ENCODE data around the gene PRTG.

PRTG gene

GRCh38 chr15:55770261-55770660 is 27.3 kb upstream of the PRTG start:
- no peak overlapping the region for H2AFZ ChIP-seq (ENCODE audit: low read depth)
- no peaks in the 10 kb centered on the region for H3K36me3 ChIP-seq (ENCODE audit: insufficient read depth)
- no peak overlapping the region for H3K4me2 ChIP-seq
- TF ChIP-seq, protein P1, sequence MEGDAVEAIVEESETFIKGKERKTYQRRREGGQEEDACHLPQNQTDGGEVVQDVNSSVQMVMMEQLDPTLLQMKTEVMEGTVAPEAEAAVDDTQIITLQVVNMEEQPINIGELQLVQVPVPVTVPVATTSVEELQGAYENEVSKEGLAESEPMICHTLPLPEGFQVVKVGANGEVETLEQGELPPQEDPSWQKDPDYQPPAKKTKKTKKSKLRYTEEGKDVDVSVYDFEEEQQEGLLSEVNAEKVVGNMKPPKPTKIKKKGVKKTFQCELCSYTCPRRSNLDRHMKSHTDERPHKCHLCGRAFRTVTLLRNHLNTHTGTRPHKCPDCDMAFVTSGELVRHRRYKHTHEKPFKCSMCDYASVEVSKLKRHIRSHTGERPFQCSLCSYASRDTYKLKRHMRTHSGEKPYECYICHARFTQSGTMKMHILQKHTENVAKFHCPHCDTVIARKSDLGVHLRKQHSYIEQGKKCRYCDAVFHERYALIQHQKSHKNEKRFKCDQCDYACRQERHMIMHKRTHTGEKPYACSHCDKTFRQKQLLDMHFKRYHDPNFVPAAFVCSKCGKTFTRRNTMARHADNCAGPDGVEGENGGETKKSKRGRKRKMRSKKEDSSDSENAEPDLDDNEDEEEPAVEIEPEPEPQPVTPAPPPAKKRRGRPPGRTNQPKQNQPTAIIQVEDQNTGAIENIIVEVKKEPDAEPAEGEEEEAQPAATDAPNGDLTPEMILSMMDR (conservative IDR thresholded peaks at IDR 0.05; ENCODE audit: low read depth, low read length): no peak
- no peaks in the 10 kb centered on the region for H3K4me1 ChIP-seq (ENCODE audit: low read depth, poor library complexity, severe bottlenecking)
- no peak overlapping the region for H3K4me3 ChIP-seq (IDR thresholded peaks at IDR 0.05; ENCODE audit: insufficient read depth, low read depth, low read length)
- H3K27me3 ChIP-seq (ENCODE audit: insufficient read depth, low read depth): no peaks in the 10 kb centered on the region
- no peak overlapping the region for H3K9ac ChIP-seq
- H4K20me1 ChIP-seq (ENCODE audit: insufficient read depth): no peaks in the 10 kb centered on the region
- no peak overlapping the region for H3K27ac ChIP-seq
- H3K79me2 ChIP-seq (ENCODE audit: insufficient read depth, low read depth): no peaks in the 10 kb centered on the region

DNA sequence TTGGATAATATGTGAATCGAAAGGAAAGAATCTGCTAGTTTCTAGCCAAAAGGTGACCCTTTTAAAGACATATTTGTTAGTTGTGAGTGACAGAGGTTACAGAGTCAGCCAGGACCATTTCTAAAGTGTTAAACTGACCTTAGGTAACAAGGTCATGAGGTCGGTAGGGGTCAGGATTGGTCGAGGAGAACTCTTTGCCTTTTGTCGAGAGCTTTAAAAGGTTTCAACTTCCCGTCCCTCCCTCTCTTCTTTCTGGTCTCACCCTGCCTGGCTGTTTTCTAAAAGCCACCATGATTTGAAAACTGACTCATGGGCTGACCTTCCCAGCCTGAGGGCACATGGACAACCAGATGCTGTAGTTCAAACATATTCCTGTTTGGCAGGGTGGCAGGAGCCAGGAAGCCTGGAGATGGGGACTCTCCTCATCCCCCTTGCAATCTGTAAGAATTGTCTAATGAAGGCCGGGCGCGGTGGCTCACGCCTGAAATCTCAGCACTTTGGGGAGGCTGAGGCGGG is 25.8 kb upstream of the PRTG start:
- Histone ChIP-seq H4K20me1 (ENCODE audit: insufficient read depth) (no peaks in the 10 kb centered on the region), H3K79me2 (ENCODE audit: insufficient read depth, low read depth) (no peaks in the 10 kb centered on the region), H3K4me1 (ENCODE audit: low read depth, poor library complexity, severe bottlenecking) (no peaks in the 10 kb centered on the region), H3K4me2 (no peak overlapping the region), H3K9ac (no peak overlapping the region), H3K27me3 (ENCODE audit: insufficient read depth, low read depth) (no peaks in the 10 kb centered on the region), H2AFZ (ENCODE audit: low read depth) (no peak overlapping the region), H3K4me3 (IDR thresholded peaks at IDR 0.05; ENCODE audit: insufficient read depth, low read depth, low read length) (no peak overlapping the region), H3K36me3 (ENCODE audit: insufficient read depth) (no peaks in the 10 kb centered on the region), H3K27ac (no peak overlapping the region)
- TF ChIP-seq, protein P1 (conservative IDR thresholded peaks at IDR 0.05; ENCODE audit: low read depth, low read length): no peak

DNA sequence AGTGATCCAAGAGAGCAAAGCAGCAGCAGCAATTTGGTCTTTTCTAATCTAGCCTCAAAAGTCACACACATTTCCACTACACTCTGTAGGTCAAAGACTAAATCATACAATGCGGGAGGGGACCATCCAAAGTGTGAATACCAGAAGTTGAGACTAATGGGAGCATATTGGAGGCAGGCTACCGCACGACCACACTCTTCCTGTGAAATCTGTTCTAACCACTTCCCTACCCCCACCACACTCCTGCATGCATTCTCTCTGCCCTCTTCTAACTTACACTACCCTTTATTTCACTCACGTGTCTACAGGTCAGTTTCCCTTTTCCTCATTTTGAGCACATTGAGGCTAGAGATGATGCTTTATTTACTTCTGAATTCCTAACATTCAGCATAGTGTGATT is 23.7 kb upstream of the PRTG start:
- no peaks in the 10 kb centered on the region for H3K79me2 ChIP-seq (ENCODE audit: insufficient read depth, low read depth)
- no peak overlapping the region for H2AFZ ChIP-seq (ENCODE audit: low read depth)
- no peak overlapping the region for H3K9ac ChIP-seq
- H3K4me1 ChIP-seq (ENCODE audit: low read depth, poor library complexity, severe bottlenecking): no peaks in the 10 kb centered on the region
- TF ChIP-seq, protein P1 (conservative IDR thresholded peaks at IDR 0.05; ENCODE audit: low read depth, low read length): no peak
- no peak overlapping the region for H3K4me3 ChIP-seq (IDR thresholded peaks at IDR 0.05; ENCODE audit: insufficient read depth, low read depth, low read length)
- H3K27me3 ChIP-seq (ENCODE audit: insufficient read depth, low read depth): no peaks in the 10 kb centered on the region
- H3K36me3 ChIP-seq (ENCODE audit: insufficient read depth): no peaks in the 10 kb centered on the region
- H3K4me2 ChIP-seq: no peak overlapping the region
- no peaks in the 10 kb centered on the region for H4K20me1 ChIP-seq (ENCODE audit: insufficient read depth)
- no peak overlapping the region for H3K27ac ChIP-seq

- H3K79me2 ChIP-seq (ENCODE audit: insufficient read depth, low read depth): no peaks in the 10 kb centered on the region
- no peaks in the 10 kb centered on the region for H3K4me1 ChIP-seq (ENCODE audit: low read depth, poor library complexity, severe bottlenecking)
- H3K4me2 ChIP-seq: no peak overlapping the region
- TF ChIP-seq, protein P1 (conservative IDR thresholded peaks at IDR 0.05; ENCODE audit: low read depth, low read length): no peak
- H3K36me3 ChIP-seq (ENCODE audit: insufficient read depth): no peaks in the 10 kb centered on the region
- H3K4me3 ChIP-seq (IDR thresholded peaks at IDR 0.05; ENCODE audit: insufficient read depth, low read depth, low read length): no peak overlapping the region
- no peak overlapping the region for H2AFZ ChIP-seq (ENCODE audit: low read depth)
- H4K20me1 ChIP-seq (ENCODE audit: insufficient read depth): no peaks in the 10 kb centered on the region
- H3K9ac ChIP-seq: no peak overlapping the region
- no peaks in the 10 kb centered on the region for H3K27me3 ChIP-seq (ENCODE audit: insufficient read depth, low read depth)
- no peak overlapping the region for H3K27ac ChIP-seq
Observed at GRCh38 chr15:55764398-55764797, 21.4 kb upstream of the PRTG start.

Data from KMS-11 (cell line).